HTERT RPE-1 (cell line): Measurements from ENCODE around the gene AMBP.

Experiments
- in situ Hi-C: fragments of 300-500 bp; cut with MboI; formaldehyde crosslinking; loops from 4 replicates; pipeline ENCODE4 v1.14.3; 2020; ENCODE audit warnings: low sequenced_read_pairs

Gene AMBP

GRCh38 chr9:114093761-114094505, 15.8 kb upstream of the AMBP start:
- in situ Hi-C loops, result loop anchor here (25.0 kb wide), 1 partner anchor 193 kb away; no protein-coding TSS in a partner anchor

- in situ Hi-C loops, result loop anchor here (25.0 kb wide), 1 partner anchor 194 kb away; no protein-coding TSS in a partner anchor
Observed at GRCh38 chr9:114093031-114093471, 15.0 kb upstream of the AMBP start.

GRCh38 chr9:114092336-114092735, 14.2 kb upstream of the AMBP start:
- in situ Hi-C loops, result loop anchor here (25.0 kb wide), 1 partner anchor 195 kb away; no protein-coding TSS in a partner anchor

- in situ Hi-C loops, result loop anchor here (25.0 kb wide), 1 partner anchor 196 kb away; no protein-coding TSS in a partner anchor
Observed at GRCh38 chr9:114091711-114092110, 13.6 kb upstream of the AMBP start.

- in situ Hi-C loops, result loop anchor here (25.0 kb wide), 1 partner anchor 197 kb away; no protein-coding TSS in a partner anchor
Observed at GRCh38 chr9:114090798-114091197, 12.7 kb upstream of the AMBP start.

- in situ Hi-C loops, result loop anchor here (25.0 kb wide), 1 partner anchor 198 kb away; no protein-coding TSS in a partner anchor
Observed at GRCh38 chr9:114089206-114089840, 11.2 kb upstream of the AMBP start.

GRCh38 chr9:114088571-114089170, 10.6 kb upstream of the AMBP start:
- in situ Hi-C loops, result loop anchor here (25.0 kb wide), 1 partner anchor 199 kb away; no protein-coding TSS in a partner anchor

- in situ Hi-C loops, result loop anchor here (25.0 kb wide), 1 partner anchor 200 kb away; no protein-coding TSS in a partner anchor
Observed at GRCh38 chr9:114087721-114088120, 9.6 kb upstream of the AMBP start.

- in situ Hi-C loops, result loop anchor here (25.0 kb wide), 1 partner anchor 201 kb away; no protein-coding TSS in a partner anchor
Observed at GRCh38 chr9:114086607-114087006, 8.5 kb upstream of the AMBP start.

GRCh38 chr9:114086009-114086408, 7.9 kb upstream of the AMBP start:
- in situ Hi-C loops, result loop anchor here (25.0 kb wide), 1 partner anchor 201 kb away; no protein-coding TSS in a partner anchor

GRCh38 chr9:114085387-114085789, 7.3 kb upstream of the AMBP start:
- in situ Hi-C loops, result loop anchor here (25.0 kb wide), 1 partner anchor 202 kb away; no protein-coding TSS in a partner anchor

GRCh38 chr9:114084282-114085073, 6.4 kb upstream of the AMBP start:
- in situ Hi-C loops, result loop anchor here (25.0 kb wide), 1 partner anchor 203 kb away; no protein-coding TSS in a partner anchor

- in situ Hi-C loops, result loop anchor here (25.0 kb wide), 1 partner anchor 204 kb away; no protein-coding TSS in a partner anchor
Observed at GRCh38 chr9:114083666-114084065, 5.6 kb upstream of the AMBP start.

GRCh38 chr9:114082763-114083412, 4.8 kb upstream of the AMBP start:
- in situ Hi-C loops, result loop anchor here (25.0 kb wide), 1 partner anchor 204 kb away; no protein-coding TSS in a partner anchor

GRCh38 chr9:114082017-114082762, 4.1 kb upstream of the AMBP start:
- in situ Hi-C loops, result loop anchor here (25.0 kb wide), 1 partner anchor 205 kb away; no protein-coding TSS in a partner anchor

- in situ Hi-C loops, result loop anchor here (25.0 kb wide), 1 partner anchor 206 kb away; no protein-coding TSS in a partner anchor
Observed at GRCh38 chr9:114081441-114082016, 3.4 kb upstream of the AMBP start.

GRCh38 chr9:114080773-114081440, 2.8 kb upstream of the AMBP start:
- in situ Hi-C loops, result loop anchor here (25.0 kb wide), 1 partner anchor 206 kb away; no protein-coding TSS in a partner anchor
